Spleen (tissue), 7 donors: ENCODE results near the gene NIPAL3.

ENCODE experiments used
- CTCF ChIP-seq, 11 experiments: fragments of 200-600 bp in 7 of 11; fragments of 450-650 bp in 4 of 11; sonication (generic) in 4 of 11; IDR thresholded peaks in 8 of 11; conservative IDR thresholded peaks in 3 of 11; 1 replicate in 7 of 11; 2 replicates in 4 of 11; pipeline versions ENCODE4 v1.4.0 to v1.8.0; 2016 to 2021; ENCODE audit warnings: antibody characterized with exemption in 11 of 11, inconsistent platforms in 4 of 11, mild to moderate bottlenecking in 1 of 11
- POLR2AphosphoS5 ChIP-seq, 3 donors: sonication (generic); formaldehyde crosslinking; IDR thresholded peaks; one replicate each; pipeline ENCODE4 v1.5.1; 2017; ENCODE audit warnings: antibody characterized with exemption in 3 of 3
- donor health status: DM: no; HTN: no; CAD: no; lungs with moderate emphysema.
- donor health status: DM: no; HTN: no; CAD: no.
- donor health status: DM: no; HTN: no; CAD: no.

GRCh38 chr1:24452922-24453485, 37.4 kb downstream of the NIPAL3 start:
- TF ChIP-seq POLR2AphosphoS5 (IDR thresholded peaks at IDR 0.05) (no peak), CTCF (IDR thresholded peaks at IDR 0.05 in 8 of 11, conservative IDR thresholded peaks at IDR 0.05 in 3 of 11) (no peak)
